GM12878 (cell line): ENCODE data around the gene RTN4R. TPM values are rescaled to one million over a fixed set of nuclear protein-coding genes. Genes with fewer than 3 reads are reported as not detected.

Experiments used
- ATAC-seq: fragments of 200-7000 bp; cut with Tn5 transposase; 3 replicates; pipeline ENCODE4 v1.9.1; 2020; ENCODE audit warnings: mild to moderate bottlenecking, moderate library complexity
- BruUV-seq: library from RNA; stranded (reverse); fragments of 400-500 nt; replicated peaks from 2 replicates; lab custom pipeline; 2021; lab: Mats Ljungman, UMichigan
- CTCF ChIA-PET: fragments of 300-600 bp; sonication (Branson Sonifier 250); formaldehyde crosslinking; extraction: SDS; loops from one replicate; lab custom pipeline; 2021; ENCODE audit warnings: inconsistent platforms; lab: Yijun Ruan, JAX
- POLR2A ChIA-PET: fragments of 350-600 bp; formaldehyde crosslinking; extraction: SDS; loops from one replicate; lab custom pipeline; 2021; ENCODE audit warnings: inconsistent platforms; lab: Charles Lee
- RAD21 ChIA-PET: fragments of 300-600 bp; sonication (Branson Sonifier 250); formaldehyde crosslinking; loops from one replicate; lab custom pipeline; 2023; ENCODE audit warnings: antibody characterized with exemption; ENCODE audit not compliant: unreplicated experiment; lab: Charles Lee
- SMC1A ChIA-PET: fragments of 300-600 bp; sonication (Branson Sonifier 250); formaldehyde crosslinking; loops from one replicate; lab custom pipeline; 2023; ENCODE audit not compliant: unreplicated experiment, uncharacterized antibody; lab: Charles Lee
- DNase-seq: peaks from one replicate; pipeline ENCODE4 v3.0.0-alpha.2; 2011; ENCODE audit warnings: low read depth, low spot score
- FAIRE-seq: peaks from 3 replicates; lab custom pipeline; 2011; peaks lifted over from hg19 to GRCh38; lab: Jason Lieb, UNC
- H2AFZ ChIP-seq: 2 replicates; pipeline ENCODE4 v1.6.0; 2011; ENCODE audit warnings: low read depth, low read length, control low read depth; ENCODE audit not compliant: control insufficient read depth
- H3K27ac ChIP-seq: 2 replicates; pipeline ENCODE4 v1.5.1; 2011; ENCODE audit warnings: control low read depth; ENCODE audit not compliant: control insufficient read depth, insufficient read depth
- H3K27me3 ChIP-seq, 2 experiments: replicated peaks in 1 of 2; 2 replicates each; pipeline versions ENCODE4 v1.6.0 to v1.6.1; 2011; ENCODE audit warnings: low read length in 1 of 2; ENCODE audit not compliant: control insufficient read depth in 2 of 2, insufficient read depth in 2 of 2
- H3K36me3 ChIP-seq, 2 experiments: 2 replicates each; pipeline ENCODE4 v1.5.1; 2011; ENCODE audit warnings: low read length in 1 of 2; ENCODE audit not compliant: control insufficient read depth in 2 of 2, insufficient read depth in 2 of 2
- H3K4me1 ChIP-seq: 2 replicates; pipeline ENCODE4 v1.6.1; 2011; ENCODE audit warnings: mild to moderate bottlenecking, low read length, moderate library complexity, mixed read lengths; ENCODE audit not compliant: control insufficient read depth, insufficient read depth
- H3K4me2 ChIP-seq: 2 replicates; pipeline ENCODE4 v1.6.0; 2011; ENCODE audit warnings: control low read depth; ENCODE audit not compliant: control insufficient read depth, insufficient read depth
- H3K4me3 ChIP-seq: fragments of 200-600 bp; sonication (generic); 2 replicates; pipeline ENCODE4 v1.5.1; 2016
- H3K79me2 ChIP-seq: 2 replicates; pipeline ENCODE4 v1.6.0; 2011; ENCODE audit warnings: low read length; ENCODE audit not compliant: control insufficient read depth, insufficient read depth
- H3K9ac ChIP-seq: 2 replicates; pipeline ENCODE4 v1.8.0; 2011; ENCODE audit warnings: low read length, control low read depth, mixed read lengths; ENCODE audit not compliant: control insufficient read depth, insufficient read depth
- H3K9me3 ChIP-seq: replicated peaks from 3 replicates; pipeline ENCODE4 v1.5.1; 2011; ENCODE audit warnings: mild to moderate bottlenecking, low read length; ENCODE audit not compliant: control insufficient read depth, insufficient read depth
- H4K20me1 ChIP-seq: 2 replicates; pipeline ENCODE4 v1.6.0; 2011; ENCODE audit not compliant: control insufficient read depth, insufficient read depth
- BCLAF1 ChIP-seq: fragments of 450-650 bp; IDR thresholded peaks from 2 replicates; pipeline ENCODE4 v1.6.1; 2017; ENCODE audit warnings: antibody characterized with exemption, mild to moderate bottlenecking, moderate library complexity
- CHD4 ChIP-seq: fragments of 200-600 bp; sonication (generic); IDR thresholded peaks from 2 replicates; pipeline ENCODE4 v1.6.1; 2016; ENCODE audit warnings: mild to moderate bottlenecking
- GABPA ChIP-seq: IDR thresholded peaks from 2 replicates; pipeline ENCODE4 v1.6.1; 2014; ENCODE audit warnings: antibody characterized with exemption, low read depth, mild to moderate bottlenecking, inconsistent platforms
- NFYA ChIP-seq: IDR thresholded peaks from 2 replicates; pipeline ENCODE4 v1.6.1; 2011; ENCODE audit warnings: low read depth, mild to moderate bottlenecking, low read length, improper control_type of control experiment, borderline replicate concordance
- REST ChIP-seq: IDR thresholded peaks from 2 replicates; pipeline ENCODE4 v1.6.1; 2012; ENCODE audit warnings: mild to moderate bottlenecking, low read depth, low read length
- TAF1 ChIP-seq: IDR thresholded peaks from 2 replicates; pipeline ENCODE4 v1.6.1; 2011; ENCODE audit warnings: mild to moderate bottlenecking, low read depth, low read length, borderline replicate concordance
- WGBS: methylation state at CpG from one replicate; pipeline ENCODE4 v1.1.6; 2016; ENCODE audit warnings: low lambda C conversion rate; ENCODE audit not compliant: insufficient replicate concordance, insufficient coverage; ENCODE audit errors: missing lambda C conversion rate; 5-methylcytosine and 5-hydroxymethylcytosine counted together
- in situ Hi-C: fragments of 300-500 bp; cut with MboI; formaldehyde crosslinking; loops from 9 replicates; pipeline ENCODE4 v1.14.3; 2018; ENCODE audit warnings: mixed read lengths
- intact Hi-C: fragments of 100-400 bp; cut with micrococcal nuclease; formaldehyde crosslinking; loops from one replicate; pipeline ENCODE4 v1.14.2; 2022; ENCODE audit not compliant: unreplicated experiment
- polyA plus RNA-seq, 11 experiments: library from polyadenylated mRNA; depleted of rRNA in 4 of 11; unstranded in 6 of 11; stranded (reverse) in 5 of 11; fragments of >200 nt; fragmentation: Nextera tagmentation in 4 of 11; fragmentation: Illumina TruSeq in 1 of 11; extraction: Ambion mirVana in 4 of 11; extraction: Trizol in 1 of 11; gene quantifications; 1 replicate in 1 of 11; 2 replicates in 10 of 11; pipeline versions ENCODE4 v1.2.1 to v1.2.3, GENCODE V29; 2011 to 2016; ENCODE audit warnings: inconsistent platforms in 2 of 11, missing spikeins in 2 of 11, low read depth in 1 of 11
- total RNA-seq, 4 experiments: library from RNA; depleted of rRNA in 3 of 4; stranded (reverse); fragments of >200 nt in 3 of 4; fragmentation: Illumina TruSeq in 1 of 4; extraction: Trizol in 1 of 4; gene quantifications; 2 replicates each; pipeline versions ENCODE4 v1.2.1 to v1.2.3, GENCODE V29; 2013 to 2021

Gene RTN4R
- total and polyA plus RNA-seq, 10 of the 15 experiments (the other 5 are each of a cell fraction or from before 2014, with no cell fraction given) = 0.03 to 1.0 (median 0.60) TPM; not detected in 2

GRCh38 chr22:20201837-20202392 lies 66.2 kb downstream of the RTN4R start:
- FAIRE-seq (no peak), ATAC-seq (no peak), DNase-seq (no peak)
- ChIA-PET CTCF (no interaction called here), POLR2A (interaction anchor here (0.6 kb wide), 1 partner anchor 1518 kb away, joined by 3 read pairs; no protein-coding TSS in a partner anchor), SMC1A (no interaction called here), RAD21 (no interaction called here)
- Histone ChIP-seq H4K20me1 (no peaks in the 10 kb centered on the region), H3K27me3 (peaks cover 0 to 2% of the 10 kb centered on the region in 2 experiments; a peak in 2 of 4 replicates), H3K36me3 (no peaks in the 10 kb centered on the region), H3K79me2 (peaks cover 6% of the 10 kb centered on the region), H3K4me3 (no peak overlapping the region), H3K9ac (no peak overlapping the region), H3K4me2 (no peak overlapping the region), H2AFZ (no peak overlapping the region), H3K27ac (no peak overlapping the region), H3K9me3 (no peaks in the 10 kb centered on the region), H3K4me1 (peaks cover 5% of the 10 kb centered on the region)
- BruUV-seq = no TSS peak
- TF ChIP-seq BCLAF1 (no peak), GABPA (no peak), CHD4 (no peak), TAF1 (no peak), REST (no peak), NFYA (no peak)
- intact Hi-C loops = no loop called here
- 35% methylated on average over 13 of the region's 13 CpGs for WGBS
- in situ Hi-C loops = no loop called here
